H1 (cell line): ENCODE data around the gene INSYN1. TPM values are rescaled to one million over a fixed set of nuclear protein-coding genes. Genes with fewer than 3 reads are reported as not detected.

ENCODE experiments used
- CTCF ChIA-PET: fragments of 300-600 bp; sonication (Branson Sonifier 250); formaldehyde crosslinking; loops from one replicate; lab custom pipeline; 2021; ENCODE audit not compliant: partially characterized antibody; lab: Charles Lee
- POLR2A ChIA-PET: fragments of 300-600 bp; sonication (Branson Sonifier 250); formaldehyde crosslinking; loops from one replicate; lab custom pipeline; 2021; ENCODE audit warnings: inconsistent platforms; ENCODE audit not compliant: partially characterized antibody; lab: Charles Lee
- DNase-seq, 2 experiments: peaks; one replicate each; pipeline versions ENCODE4 v3.0.0 to v3.0.0-alpha.2; 2010 to 2022; ENCODE audit warnings: low spot score in 2 of 2, low read depth in 1 of 2, mixed read lengths in 1 of 2
- FAIRE-seq: peaks from 2 replicates; lab custom pipeline; 2011; peaks lifted over from hg19 to GRCh38; lab: Jason Lieb, UNC
- H2AFZ ChIP-seq: 2 replicates; pipeline ENCODE4 v1.8.1; 2012; ENCODE audit warnings: low read length, inconsistent platforms
- H2AK5ac ChIP-seq: 2 replicates; pipeline ENCODE4 v1.6.1; 2013; ENCODE audit warnings: low read depth, low read length
- H2BK120ac ChIP-seq: replicated peaks from 2 replicates; pipeline ENCODE3; 2013; ENCODE audit warnings: low read depth, low read length, inconsistent platforms
- H2BK12ac ChIP-seq: 2 replicates; pipeline ENCODE4 v1.6.1; 2013; ENCODE audit warnings: low read depth, low read length
- H2BK15ac ChIP-seq: 2 replicates; pipeline ENCODE4 v1.6.1; 2013; ENCODE audit warnings: low read length
- H2BK20ac ChIP-seq: 2 replicates; pipeline ENCODE4 v1.6.1; 2013; ENCODE audit warnings: low read length
- H2BK5ac ChIP-seq: 2 replicates; pipeline ENCODE4 v1.6.1; 2013; ENCODE audit warnings: low read depth, low read length
- H3K14ac ChIP-seq: 2 replicates; pipeline ENCODE4 v1.6.1; 2013; ENCODE audit warnings: inconsistent platforms; ENCODE audit not compliant: insufficient read length
- H3K18ac ChIP-seq: 2 replicates; pipeline ENCODE4 v1.6.1; 2013; ENCODE audit warnings: low read length; ENCODE audit errors: extremely low read depth
- H3K23ac ChIP-seq: 2 replicates; pipeline ENCODE4 v1.6.1; 2013; ENCODE audit warnings: inconsistent platforms; ENCODE audit not compliant: insufficient read length
- H3K23me2 ChIP-seq: 2 replicates; pipeline ENCODE4 v1.6.1; 2013; ENCODE audit warnings: low read depth, low read length
- H3K27ac ChIP-seq: 2 replicates; pipeline ENCODE4 v1.6.1; 2011; ENCODE audit warnings: low read depth, low read length, inconsistent platforms
- H3K27me3 ChIP-seq, 4 experiments: replicated peaks in 1 of 4; 1 replicate in 1 of 4; 2 replicates in 3 of 4; pipeline versions ENCODE4 v1.6.1 to v1.8.1; 2011 to 2013; ENCODE audit warnings: low read length in 3 of 4, mild to moderate bottlenecking in 3 of 4, inconsistent platforms in 2 of 4, mixed read lengths in 2 of 4, moderate library complexity in 1 of 4; ENCODE audit not compliant: control insufficient read depth in 3 of 4, insufficient read depth in 3 of 4; ENCODE audit errors: extremely low read depth in 1 of 4
- H3K36me3 ChIP-seq, 4 experiments: 2 replicates each; pipeline versions ENCODE4 v1.6.1 to v1.8.1; 2011 to 2013; ENCODE audit warnings: mild to moderate bottlenecking in 4 of 4, low read length in 3 of 4, moderate library complexity in 2 of 4, control low read depth in 1 of 4, inconsistent platforms in 1 of 4; ENCODE audit not compliant: insufficient read depth in 4 of 4, control insufficient read depth in 2 of 4
- H3K4ac ChIP-seq: replicated peaks from 2 replicates; pipeline ENCODE3; 2013; ENCODE audit warnings: low read length, low read depth, mixed read lengths, inconsistent platforms; ENCODE audit not compliant: insufficient read length
- H3K4me1 ChIP-seq, 4 experiments: replicated peaks in 1 of 4; 1 replicate in 1 of 4; 2 replicates in 3 of 4; pipeline versions ENCODE4 v1.6.1 to v1.8.1; 2011 to 2013; ENCODE audit warnings: low read length in 3 of 4, inconsistent platforms in 2 of 4, mixed read lengths in 1 of 4; ENCODE audit not compliant: insufficient read depth in 4 of 4, control insufficient read depth in 3 of 4
- H3K4me2 ChIP-seq, 2 experiments: 2 replicates each; pipeline versions ENCODE4 v1.6.1 to v1.8.1; 2011 to 2013; ENCODE audit warnings: low read depth in 2 of 2, low read length in 2 of 2, control low read depth in 1 of 2, inconsistent platforms in 1 of 2, mild to moderate bottlenecking in 1 of 2; ENCODE audit not compliant: insufficient read depth in 1 of 2
- H3K4me3 ChIP-seq, 4 experiments: fragments of 200-600, 300-600 bp in 1 of 4; sonication (generic), shearing (Covaris generic), sonication (Bioruptor Twin) in 1 of 4; 2 replicates each; pipeline versions ENCODE4 v1.5.1 to v1.8.1; 2011 to 2016; ENCODE audit warnings: low read length in 4 of 4, low read depth in 3 of 4, control low read depth in 2 of 4, inconsistent platforms in 2 of 4, mild to moderate bottlenecking in 2 of 4, mixed read lengths in 1 of 4, moderate library complexity in 1 of 4; ENCODE audit not compliant: insufficient read depth in 2 of 4; ENCODE audit errors: extremely low read depth in 1 of 4
- H3K56ac ChIP-seq: replicated peaks from 2 replicates; pipeline ENCODE3; 2013; ENCODE audit warnings: low read depth, mild to moderate bottlenecking, mixed read lengths, low read length, inconsistent platforms; ENCODE audit not compliant: insufficient read length
- H3K79me1 ChIP-seq: 2 replicates; pipeline ENCODE4 v1.6.1; 2013; ENCODE audit warnings: low read depth, low read length, control low read depth
- H3K79me2 ChIP-seq, 2 experiments: 2 replicates each; pipeline versions ENCODE4 v1.6.1 to v1.8.1; 2012 to 2013; ENCODE audit warnings: low read length in 2 of 2, mild to moderate bottlenecking in 2 of 2, inconsistent platforms in 1 of 2; ENCODE audit not compliant: insufficient read depth in 2 of 2, control insufficient read depth in 1 of 2
- H3K9ac ChIP-seq, 4 experiments: replicated peaks in 1 of 4; 1 replicate in 1 of 4; 2 replicates in 3 of 4; pipeline versions ENCODE4 v1.6.1 to v1.8.1; 2011 to 2013; ENCODE audit warnings: low read depth in 3 of 4, low read length in 3 of 4, control low read depth in 2 of 4, mild to moderate bottlenecking in 2 of 4, moderate library complexity in 2 of 4, inconsistent platforms in 1 of 4; ENCODE audit errors: extremely low read depth in 1 of 4
- H3K9me3 ChIP-seq, 2 experiments: 2 replicates each; pipeline versions ENCODE4 v1.6.1 to v1.8.1; 2012 to 2013; ENCODE audit warnings: mild to moderate bottlenecking in 2 of 2, moderate library complexity in 2 of 2, control low read depth in 1 of 2, inconsistent platforms in 1 of 2, low read depth in 1 of 2, low read length in 1 of 2, mixed read lengths in 1 of 2; ENCODE audit not compliant: insufficient read depth in 2 of 2
- H4K20me1 ChIP-seq, 2 experiments: replicated peaks in 1 of 2; 2 replicates each; pipeline versions ENCODE3 to v1.8.1; 2011 to 2013; ENCODE audit warnings: inconsistent platforms in 2 of 2, low read length in 2 of 2, mild to moderate bottlenecking in 1 of 2; ENCODE audit not compliant: insufficient read depth in 2 of 2, control insufficient read depth in 1 of 2
- H4K5ac ChIP-seq: 2 replicates; pipeline ENCODE4 v1.6.1; 2013; ENCODE audit warnings: low read length, low read depth, mixed read lengths, inconsistent platforms; ENCODE audit not compliant: insufficient read length
- H4K8ac ChIP-seq: 2 replicates; pipeline ENCODE4 v1.8.0; 2013; ENCODE audit warnings: mild to moderate bottlenecking, moderate library complexity, low read length, inconsistent platforms; ENCODE audit not compliant: insufficient read depth; ENCODE audit errors: extremely low read depth
- H4K91ac ChIP-seq: replicated peaks from 2 replicates; pipeline ENCODE3; 2013; ENCODE audit warnings: low read length, mixed read lengths, inconsistent platforms; ENCODE audit not compliant: insufficient read length
- BACH1 ChIP-seq: IDR thresholded peaks from 2 replicates; pipeline ENCODE4 v1.6.1; 2012; ENCODE audit warnings: low read length, improper control_type of control experiment
- CBX8 ChIP-seq: fragments of 300-800, 300-1000 bp; sonication (generic); IDR thresholded peaks from 2 replicates; pipeline ENCODE4 v1.7.1; 2016; ENCODE audit warnings: low read depth, low read length, borderline replicate concordance
- CEBPB ChIP-seq: IDR thresholded peaks from 2 replicates; pipeline ENCODE4 v1.6.1; 2012; ENCODE audit warnings: low read depth, low read length
- E2F6 ChIP-seq: IDR thresholded peaks from 2 replicates; pipeline ENCODE4 v1.6.1; 2012; ENCODE audit warnings: inconsistent platforms
- GABPA ChIP-seq: IDR thresholded peaks from 2 replicates; pipeline ENCODE4 v1.6.1; 2011; ENCODE audit warnings: mild to moderate bottlenecking, low read length, moderate library complexity, borderline replicate concordance; ENCODE audit not compliant: insufficient read depth
- KDM4A ChIP-seq: IDR thresholded peaks from one replicate; pipeline ENCODE4 v1.7.1; 2012; ENCODE audit warnings: low read depth, mild to moderate bottlenecking, moderate library complexity, low read length, inconsistent platforms; ENCODE audit not compliant: severe bottlenecking
- MAX ChIP-seq: IDR thresholded peaks from 2 replicates; pipeline ENCODE4 v1.6.1; 2012; ENCODE audit warnings: inconsistent platforms
- POLR2AphosphoS5 ChIP-seq: IDR thresholded peaks from 2 replicates; pipeline ENCODE4 v1.6.1; 2011; ENCODE audit warnings: low read depth, low read length
- RNF2 ChIP-seq: fragments of 200-900, 300-1000 bp; sonication (generic); IDR thresholded peaks from 2 replicates; pipeline ENCODE4 v1.7.1; 2016; ENCODE audit warnings: borderline replicate concordance, low read depth, mild to moderate bottlenecking, antibody characterized with exemption, low read length; ENCODE audit not compliant: poor library complexity, severe bottlenecking; ENCODE audit errors: missing control alignments
- RXRA ChIP-seq: IDR thresholded peaks from 2 replicates; pipeline ENCODE4 v1.6.1; 2011; ENCODE audit warnings: low read depth, mild to moderate bottlenecking, low read length, moderate library complexity; ENCODE audit not compliant: insufficient read depth
- SIX5 ChIP-seq: IDR thresholded peaks from 2 replicates; pipeline ENCODE4 v1.6.1; 2011; ENCODE audit warnings: mild to moderate bottlenecking, low read depth, low read length
- TAF7 ChIP-seq: optimal IDR thresholded peaks from 2 replicates; pipeline ENCODE3; 2011; ENCODE audit warnings: low read depth, mild to moderate bottlenecking, inconsistent platforms, low read length, moderate library complexity, borderline replicate concordance
- WGBS, 2 experiments: shearing (Covaris generic) in 1 of 2; methylation state at CpG; one replicate each; pipeline versions ENCODE4 v1.1.6 to v1.1.7; 2013 to 2015; ENCODE audit warnings: low lambda C conversion rate in 2 of 2, mixed read lengths in 2 of 2, inconsistent platforms in 1 of 2, low coverage in 1 of 2, missing lambda C conversion rate in 1 of 2; ENCODE audit not compliant: insufficient replicate concordance in 2 of 2, insufficient coverage in 1 of 2, insufficient read length in 1 of 2; ENCODE audit errors: extremely low coverage in 1 of 2, missing lambda C conversion rate in 1 of 2; 5-methylcytosine and 5-hydroxymethylcytosine counted together
- polyA plus RNA-seq, 7 experiments: library from polyadenylated mRNA; depleted of rRNA in 3 of 7; stranded (reverse) in 5 of 7; unstranded in 2 of 7; fragments of >200 nt in 5 of 7; fragments of 200-250 nt in 2 of 7; gene quantifications; 1 replicate in 5 of 7; 2 replicates in 1 of 7; 4 replicates in 1 of 7; pipeline versions ENCODE4 v1.2.1 to v1.2.3, GENCODE V29; 2011 to 2013; ENCODE audit warnings: missing spikeins in 2 of 7, mixed read lengths in 2 of 7
- total RNA-seq: library from RNA; stranded (reverse); fragmentation: NEBNext Ultra II Directional; extraction: Animal tissue kit (Norgen Biotek cat#: 25700); gene quantifications from 2 replicates; pipeline ENCODE4 v1.2.1, GENCODE V29; 2021

The INSYN1 gene
- total and polyA plus RNA-seq, 2 of the 8 experiments (the other 6 are each of a cell fraction or from before 2014, with no cell fraction given), result 7.2 to 10.2 TPM

GRCh38 chr15:73746261-73746660 is 6.9 kb downstream of the INSYN1 start:
- CTCF ChIA-PET, result interaction anchor here (0.7 to 9.4 kb wide), 7 partner anchors 9 to 161 kb away, joined by 3 to 45 read pairs (median 5); no protein-coding TSS in a partner anchor
- peak overlapping the region; percentile 29; the same call in 1 of the 2 replicates for H2BK12ac ChIP-seq
- no peak overlapping the region for H4K8ac ChIP-seq
- H2BK20ac ChIP-seq, result no peak overlapping the region
- POLR2A ChIA-PET, result no interaction called here
- no peak overlapping the region for H3K56ac ChIP-seq
- TF ChIP-seq E2F6 (no peak), POLR2AphosphoS5 (no peak), RNF2 (no peak), RXRA (no peak), GABPA (no peak), TAF7 (no peak), KDM4A (no peak), MAX (no peak), SIX5 (no peak), CBX8 (no peak), CEBPB (no peak), BACH1 (no peak)
- TF ChIP-seq, all 59 proteins: peak for 0
- DNase-seq (no peak), FAIRE-seq (no peak)
- Histone ChIP-seq H2AFZ (no peak overlapping the region), H3K23ac (no peak overlapping the region), H3K4ac (peak overlapping the region; percentile 57), H2AK5ac (no peak overlapping the region), H3K14ac (no peak overlapping the region), H3K79me2 (no peaks in the 10 kb centered on the region), H3K18ac (no peak overlapping the region), H3K27ac (no peak overlapping the region), H3K36me3 (no peaks in the 10 kb centered on the region), H3K9me3 (no peaks in the 10 kb centered on the region), H4K91ac (no peak overlapping the region), H4K5ac (no peak overlapping the region), H3K4me2 (no peak overlapping the region), H3K23me2 (peaks cover under 1% of the 10 kb centered on the region; the same call in 1 of the 2 replicates), H3K9ac (no peak overlapping the region), H2BK5ac (no peak overlapping the region), H2BK120ac (no peak overlapping the region), H3K79me1 (no peaks in the 10 kb centered on the region), H3K27me3 (peaks cover 0 to 5% (median under 1%) of the 10 kb centered on the region in 4 experiments; a peak in 3 of 7 replicates), H4K20me1 (no peaks in the 10 kb centered on the region), H3K4me3 (no peak overlapping the region), H3K4me1 (peaks cover 6 to 31% (median 14%) of the 10 kb centered on the region in 4 experiments), H2BK15ac (peak overlapping the region; percentile 9)
- 91% methylated on average over 8 of the region's 8 CpGs; no CpG with 5 or more reads in 1 of the 2 experiments for WGBS, 2 experiments
